ENCODE results near the gene TMEM258. TPM values are rescaled to one million over a fixed set of nuclear protein-coding genes. Genes with fewer than 3 reads are reported as not detected.

The TMEM258 gene
- total RNA-seq (10 to 100 TPM; 46.7 to 55.6 TPM), polyA plus RNA-seq (ENCODE audit: insufficient read depth, low read depth, low replicate concordance) (162 TPM)
- long read RNA-seq, donor 1, transcript TMEM258-204 (4 exons, 575 nt): major isoform, 205 of 265 reads
- long read RNA-seq, donor 1, partial matches to known transcripts: 57 of 265 reads
- long read RNA-seq, donor 1, other reads (novel, unspliced or antisense): 0 of 265 reads
- long read RNA-seq, donor 2, transcript TMEM258-204 (4 exons, 575 nt): major isoform, 156 of 185 reads
- long read RNA-seq, donor 2, partial matches to known transcripts: 24 of 185 reads
- long read RNA-seq, donor 2, other reads (novel, unspliced or antisense): 0 of 185 reads

- Histone ChIP-seq H3K4me3 (peak within 1 kb of the TSS; percentile 84 to 97), H3K27ac (peak within 1 kb of the TSS; percentile 95 to 98), H3K27me3 (no peaks in the 10 kb centered on the region), H3K36me3 (ENCODE audit: low read depth, missing control alignments) (no peaks in the 10 kb centered on the region), H3K9me3 (no peaks in the 10 kb centered on the region), H3K4me1 (peaks cover 17% of the 10 kb centered on the region)
- DNase-seq: peak; percentile 93
- 1% methylated on average over 22 to 58 of the region's 61 CpGs for WGBS, 2 donors
- TF ChIP-seq POLR2A (IDR thresholded peaks at IDR 0.05): no peak
- TF ChIP-seq CTCF (IDR thresholded peaks at IDR 0.05): peak in 1 of 3 experiments; percentile 27
- intact Hi-C loops (cut with DNase I; ENCODE audit: low total_unique reads): loop anchor here (10.0 kb wide), 2 partner anchors 162 to 312 kb away; partner anchors contain the start of gene BEST1
Observed at GRCh38 chr11:61792310-61793082, at the start of gene TMEM258, which contains the start of gene FEN1. Gene TMEM258 (minus strand): TSS chr11:61792599. CDS start chr11:61792558, 41 bp downstream. Gene FEN1 (plus strand): TSS chr11:61792911. CDS start chr11:61795362, 2,451 bp downstream.

GRCh38 chr11:61841636-61842527, 49.5 kb upstream of the TMEM258 start:
- intact Hi-C loops (cut with DNase I; ENCODE audit: low total_unique reads): no loop called here
- Histone ChIP-seq H3K36me3 (ENCODE audit: low read depth, missing control alignments) (no peaks in the 10 kb centered on the region), H3K4me1 (peaks cover 38% of the 10 kb centered on the region), H3K27ac (peak overlapping the region in 1 of 2 donors; percentile 61), H3K9me3 (no peaks in the 10 kb centered on the region), H3K4me3 (no peak overlapping the region), H3K27me3 (no peaks in the 10 kb centered on the region)
- DNase-seq: peak; percentile 84
- TF ChIP-seq POLR2A (IDR thresholded peaks at IDR 0.05): no peak
- no peak for TF ChIP-seq CTCF (IDR thresholded peaks at IDR 0.05)
- 57 to 67% methylated on average over 12 of the region's 12 CpGs for WGBS, 2 donors

GRCh38 chr11:61840371-61840770, 48.0 kb upstream of the TMEM258 start:
- Histone ChIP-seq H3K27me3 (no peaks in the 10 kb centered on the region), H3K4me3 (no peak overlapping the region), H3K27ac (no peak overlapping the region), H3K36me3 (ENCODE audit: low read depth, missing control alignments) (no peaks in the 10 kb centered on the region), H3K4me1 (peaks cover 28% of the 10 kb centered on the region), H3K9me3 (no peaks in the 10 kb centered on the region)
- TF ChIP-seq CTCF (IDR thresholded peaks at IDR 0.05): no peak
- no peak for TF ChIP-seq POLR2A (IDR thresholded peaks at IDR 0.05)
- 88 to 92% methylated on average over 7 of the region's 7 CpGs for WGBS, 2 donors
- intact Hi-C loops (cut with DNase I; ENCODE audit: low total_unique reads): no loop called here
- no peak for DNase-seq

- DNase-seq: no peak
- 94 to 96% methylated on average over 2 of the region's 2 CpGs for WGBS, 2 donors
- H3K4me3 ChIP-seq: no peak overlapping the region
- H3K27ac ChIP-seq: no peak overlapping the region
- H3K9me3 ChIP-seq: no peaks in the 10 kb centered on the region
- TF ChIP-seq CTCF (IDR thresholded peaks at IDR 0.05) (no peak), POLR2A (IDR thresholded peaks at IDR 0.05) (no peak)
- H3K4me1 ChIP-seq: peaks cover 30% of the 10 kb centered on the region
- intact Hi-C loops (cut with DNase I; ENCODE audit: low total_unique reads): no loop called here
- no peaks in the 10 kb centered on the region for H3K36me3 ChIP-seq (ENCODE audit: low read depth, missing control alignments)
- no peaks in the 10 kb centered on the region for H3K27me3 ChIP-seq
Observed at GRCh38 chr11:61839742-61840141, 47.3 kb upstream of the TMEM258 start.
